Fibroblast of mammary gland (primary cell): ENCODE data around the gene GATA1.

Experiments
- DNase-seq: peaks from one replicate; pipeline ENCODE4 v3.0.0-alpha.2; 2010; ENCODE audit warnings: low read depth
- H3K4me3 ChIP-seq: 2 replicates; pipeline ENCODE4 v1.5.1; 2011; ENCODE audit warnings: low read depth, mild to moderate bottlenecking, low read length, moderate library complexity; ENCODE audit not compliant: control insufficient read depth
- TF ChIP-seq, protein P1 (sequence below): conservative IDR thresholded peaks from 2 replicates; pipeline ENCODE4 v1.5.1; 2011; ENCODE audit warnings: low read depth, low read length, inconsistent platforms; ENCODE audit not compliant: control insufficient read depth, insufficient read depth

Gene GATA1

DNA sequence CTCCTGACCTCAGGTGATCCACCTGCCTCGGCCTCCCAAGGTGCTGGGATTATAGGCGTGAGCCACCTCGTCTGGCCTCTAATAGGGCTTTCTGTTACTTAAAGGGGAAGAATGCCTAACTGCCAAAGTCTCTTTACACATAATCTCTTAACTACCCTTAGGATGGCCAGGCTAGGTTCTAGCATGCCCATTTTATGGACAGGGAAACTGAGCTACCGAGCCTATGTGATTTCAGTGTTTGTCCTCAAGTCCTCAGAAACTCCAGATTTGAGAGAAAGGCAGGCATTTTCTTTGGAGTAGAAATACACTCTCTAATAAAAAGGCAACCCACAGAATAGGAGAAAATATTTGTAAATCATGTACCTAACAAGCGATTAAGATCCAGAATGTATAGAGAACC, 37.2 kb upstream of the GATA1 start:
- TF ChIP-seq, protein P1, sequence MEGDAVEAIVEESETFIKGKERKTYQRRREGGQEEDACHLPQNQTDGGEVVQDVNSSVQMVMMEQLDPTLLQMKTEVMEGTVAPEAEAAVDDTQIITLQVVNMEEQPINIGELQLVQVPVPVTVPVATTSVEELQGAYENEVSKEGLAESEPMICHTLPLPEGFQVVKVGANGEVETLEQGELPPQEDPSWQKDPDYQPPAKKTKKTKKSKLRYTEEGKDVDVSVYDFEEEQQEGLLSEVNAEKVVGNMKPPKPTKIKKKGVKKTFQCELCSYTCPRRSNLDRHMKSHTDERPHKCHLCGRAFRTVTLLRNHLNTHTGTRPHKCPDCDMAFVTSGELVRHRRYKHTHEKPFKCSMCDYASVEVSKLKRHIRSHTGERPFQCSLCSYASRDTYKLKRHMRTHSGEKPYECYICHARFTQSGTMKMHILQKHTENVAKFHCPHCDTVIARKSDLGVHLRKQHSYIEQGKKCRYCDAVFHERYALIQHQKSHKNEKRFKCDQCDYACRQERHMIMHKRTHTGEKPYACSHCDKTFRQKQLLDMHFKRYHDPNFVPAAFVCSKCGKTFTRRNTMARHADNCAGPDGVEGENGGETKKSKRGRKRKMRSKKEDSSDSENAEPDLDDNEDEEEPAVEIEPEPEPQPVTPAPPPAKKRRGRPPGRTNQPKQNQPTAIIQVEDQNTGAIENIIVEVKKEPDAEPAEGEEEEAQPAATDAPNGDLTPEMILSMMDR: no peak
- no peak for DNase-seq
- no peak overlapping the region for H3K4me3 ChIP-seq

GRCh38 chrX:48751343-48751742, 35.0 kb upstream of the GATA1 start:
- TF ChIP-seq, protein P1: no peak
- H3K4me3 ChIP-seq: no peak overlapping the region
- no peak for DNase-seq

- no peak overlapping the region for H3K4me3 ChIP-seq
- TF ChIP-seq, protein P1: no peak
Observed at GRCh38 chrX:48752498-48752897, 33.9 kb upstream of the GATA1 start.

DNA sequence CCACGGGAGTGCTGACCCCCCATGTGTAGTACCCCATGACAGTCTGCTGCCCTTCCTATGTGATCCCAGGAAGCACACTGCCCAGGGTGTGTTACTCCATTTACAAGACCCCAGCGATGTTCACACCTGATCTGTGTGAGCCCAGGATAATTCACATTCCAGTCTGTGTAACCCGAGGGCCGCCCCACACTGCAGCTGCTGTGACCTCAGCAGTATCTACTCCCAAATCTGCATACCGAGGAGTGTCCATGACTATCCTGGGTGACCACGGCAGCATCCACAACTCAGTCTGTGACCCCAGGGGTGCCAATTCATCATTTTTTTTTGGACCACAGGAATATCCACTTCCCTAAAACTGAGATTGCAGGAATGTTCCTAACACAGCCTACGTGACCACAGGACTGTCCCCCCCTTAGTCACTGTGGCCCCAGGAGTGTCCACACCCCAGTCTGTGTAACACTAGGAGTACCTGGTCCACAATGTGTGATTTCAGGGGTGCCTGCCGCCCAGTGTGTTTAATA, 32.6 kb upstream of the GATA1 start:
- H3K4me3 ChIP-seq: no peak overlapping the region
- TF ChIP-seq, protein P1: no peak
- no peak for DNase-seq

More at GRCh38 chrX:48752498-48752897, 33.9 kb upstream of the GATA1 start:
- DNase-seq: no peak

GRCh38 chrX:48754238-48754637, 32.2 kb upstream of the GATA1 start:
- TF ChIP-seq, protein P1: no peak
- no peak overlapping the region for H3K4me3 ChIP-seq
- DNase-seq: no peak

GRCh38 chrX:48761674-48762471, 24.5 kb upstream of the GATA1 start, which contains the start of gene GLOD5:
GLOD5 (plus strand) TSS chrX:48761747; CDS start chrX:48761791, 44 bp downstream.
- TF ChIP-seq, protein P1: no peak
- no peak within 1 kb of the TSS for H3K4me3 ChIP-seq
- DNase-seq: peak; percentile 3
